NOMO-1 (cell line): ENCODE results near the gene LTB.

Experiments used
- DNase-seq, 2 experiments: peaks; one replicate each; lab custom pipeline; 2025; ENCODE audit not compliant: unreplicated experiment in 2 of 2; lab: John Stamatoyannopoulos, UW

LTB gene

GRCh38 chr6:31556307-31556706 lies 25.9 kb downstream of the LTB start:
- DNase-seq, result no peak

DNA sequence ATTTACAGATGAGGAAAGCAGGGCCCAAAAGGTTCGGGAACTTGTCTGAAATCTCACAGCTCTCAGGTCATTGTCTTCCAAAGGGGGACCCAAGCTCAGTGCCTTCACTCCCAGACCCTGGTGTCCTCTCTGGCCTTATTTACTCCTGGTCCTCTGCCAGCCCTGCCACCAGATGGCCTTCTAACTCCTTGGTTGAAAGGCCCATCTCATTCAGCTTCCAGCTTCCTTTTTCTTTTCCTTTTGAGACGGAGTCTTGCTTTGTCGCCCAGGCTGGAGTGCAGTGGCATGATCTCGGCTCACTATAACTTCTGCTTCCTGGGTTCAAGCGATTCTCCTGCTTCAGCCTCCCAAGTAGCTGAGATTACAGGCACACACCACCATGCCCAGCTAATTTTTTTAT lies 30.9 kb downstream of the LTB start:
- DNase-seq, result peak; percentile 74 to 86

- DNase-seq, result no peak
These were observed 33.7 kb downstream of the LTB start for GRCh38 chr6:31548544-31548873.

- DNase-seq, result peak in 1 of 2 experiments; percentile 32
These were observed 34.3 kb downstream of the LTB start for GRCh38 chr6:31547727-31548543.

DNA sequence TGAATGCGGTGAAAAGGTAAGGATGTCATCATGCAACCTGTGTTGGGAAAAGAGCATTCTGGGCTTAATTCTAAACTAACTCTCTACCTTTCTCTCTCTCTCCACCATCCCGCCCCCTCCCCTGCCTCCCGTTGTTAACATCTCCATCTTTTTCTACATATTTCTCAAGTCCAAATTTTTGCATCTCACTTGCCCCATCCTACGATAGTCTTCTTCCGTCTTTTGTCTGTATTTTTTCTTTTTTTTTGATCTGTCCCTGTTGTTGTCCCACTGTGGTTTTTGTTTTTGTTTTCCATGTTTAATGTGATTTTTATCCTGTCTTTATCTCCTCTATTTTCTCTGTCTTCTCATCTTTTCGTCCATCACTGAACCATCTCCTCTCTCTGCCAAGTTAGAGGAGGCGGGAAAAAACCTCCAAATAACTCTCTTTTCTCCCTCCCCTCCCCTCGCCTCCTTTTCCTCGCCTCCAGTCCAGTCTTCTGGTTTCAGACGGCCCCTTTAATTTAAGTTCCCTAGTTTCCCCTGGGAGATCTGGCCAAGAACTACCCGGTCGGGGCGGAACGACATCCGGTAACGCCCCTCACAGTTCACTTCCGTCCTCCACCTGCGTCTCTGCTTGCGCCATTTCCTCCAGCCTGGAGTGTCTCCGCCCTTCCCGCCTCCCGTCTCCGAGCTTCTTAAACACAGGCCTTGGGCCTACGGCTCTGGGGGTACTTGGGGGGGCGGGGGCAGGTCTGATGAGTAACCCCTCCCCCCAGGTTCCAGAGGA lies 35.1 kb downstream of the LTB start, which contains the start of gene NFKBIL1:
Gene NFKBIL1, plus strand, starts transcription at position 651 of the 769 bp plus-strand sequence. Its CDS starts 87 bp downstream, at position 738.
- DNase-seq, result peak; percentile 97 to 98

DNA sequence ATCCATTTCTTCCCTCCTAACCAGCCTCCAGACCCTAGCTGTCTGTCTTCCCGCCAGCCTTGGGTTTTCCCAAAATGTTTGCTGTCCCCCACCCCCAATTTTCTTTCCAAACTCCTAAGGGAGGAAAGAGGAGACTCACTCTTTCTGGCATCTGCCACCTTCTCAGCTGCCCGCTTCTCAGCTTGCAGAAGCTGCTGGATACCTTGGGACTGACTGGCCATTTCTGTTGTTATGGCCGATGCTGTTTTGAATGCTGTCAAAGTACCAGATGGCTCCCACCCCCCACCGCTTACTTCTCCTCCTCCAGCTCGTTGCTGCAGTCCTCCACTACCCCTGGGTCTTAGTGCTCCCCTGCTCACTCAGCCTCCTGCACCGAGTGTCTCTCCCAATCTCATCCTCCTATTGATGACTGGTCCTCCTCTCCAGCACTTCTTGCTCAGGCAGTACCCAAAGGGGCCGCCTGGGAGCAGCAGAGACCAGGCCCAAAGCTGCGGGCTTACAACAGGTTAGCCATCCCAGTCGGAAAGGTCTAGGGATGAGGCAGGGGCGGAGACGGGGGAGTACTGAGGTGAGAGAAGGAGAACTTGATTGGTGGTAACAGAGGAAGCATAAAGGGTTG lies 35.8 kb downstream of the LTB start, which contains the start of gene ATP6V1G2:
Gene ATP6V1G2, minus strand, starts transcription at position 270 of the 619 bp plus-strand sequence. Its CDS starts 49 bp downstream, at position 221.
- DNase-seq, result peak; percentile 78 to 83

DNA sequence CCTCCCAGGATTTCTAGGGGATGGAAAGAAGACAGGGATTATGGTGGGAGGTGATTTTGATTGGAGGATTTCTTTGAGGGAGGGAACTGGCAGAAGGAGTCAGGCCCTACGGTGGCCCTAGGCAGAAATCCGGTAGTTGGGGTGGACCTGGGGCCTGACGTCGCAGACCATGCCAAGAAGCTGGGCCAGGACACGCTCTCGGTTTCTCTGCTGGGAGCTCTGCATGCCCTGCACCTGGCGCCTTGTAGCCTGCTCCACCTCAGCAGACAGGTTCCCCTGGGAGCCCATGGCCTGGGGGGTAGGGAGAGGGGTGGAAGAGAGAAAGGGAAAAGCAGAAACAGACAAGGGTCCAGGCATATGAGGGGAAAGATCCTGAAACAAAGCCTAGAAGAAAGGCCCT lies 36.9 kb downstream of the LTB start:
- DNase-seq, result no peak

DNA sequence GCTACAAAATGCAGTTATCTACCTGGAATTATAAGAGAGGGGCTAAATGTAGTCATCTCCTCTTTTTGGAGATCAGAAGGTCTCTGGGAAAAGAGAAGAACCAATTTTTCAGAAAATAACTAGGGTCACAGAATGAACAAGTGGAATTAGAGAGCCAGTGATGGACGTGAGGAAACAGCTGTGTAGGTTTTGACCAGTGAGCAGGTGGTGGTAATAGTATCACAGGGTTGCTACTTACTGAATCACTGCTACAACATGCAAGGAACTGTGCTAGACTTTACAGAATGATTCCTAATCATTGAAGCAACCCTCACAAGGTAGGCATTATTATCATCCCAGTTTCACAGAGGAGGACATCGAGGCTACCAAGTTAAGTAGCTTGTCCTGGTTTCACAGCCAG lies 37.5 kb downstream of the LTB start:
- DNase-seq, result no peak

DNA sequence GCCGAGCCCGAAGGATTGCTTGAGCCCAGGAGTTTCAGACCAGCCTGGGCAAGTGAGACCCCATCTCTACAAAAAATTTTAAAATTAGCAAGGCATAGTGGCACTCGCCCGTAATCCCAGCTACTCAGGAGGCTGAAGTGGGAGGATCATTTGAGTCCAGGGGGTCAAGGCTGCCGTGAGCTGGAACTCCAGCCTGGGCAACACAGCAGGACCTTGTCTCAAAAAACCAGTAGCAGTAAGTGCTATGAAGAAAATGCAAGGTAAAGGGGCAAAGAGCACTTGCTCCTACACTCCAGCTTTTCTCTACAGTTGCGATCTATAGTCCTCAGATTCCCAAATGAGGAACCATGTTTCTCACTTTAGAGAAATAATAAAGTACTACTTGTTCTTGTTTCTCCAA lies 38.6 kb downstream of the LTB start:
- no peak for DNase-seq

GRCh38 chr6:31541658-31542521 lies 40.3 kb downstream of the LTB start, which contains the start of gene DDX39B:
Gene DDX39B, minus strand, starts transcription at chr6:31542003. Its CDS starts 1,471 bp downstream, at chr6:31540532.
- DNase-seq, result peak; percentile 91 to 97

DNA sequence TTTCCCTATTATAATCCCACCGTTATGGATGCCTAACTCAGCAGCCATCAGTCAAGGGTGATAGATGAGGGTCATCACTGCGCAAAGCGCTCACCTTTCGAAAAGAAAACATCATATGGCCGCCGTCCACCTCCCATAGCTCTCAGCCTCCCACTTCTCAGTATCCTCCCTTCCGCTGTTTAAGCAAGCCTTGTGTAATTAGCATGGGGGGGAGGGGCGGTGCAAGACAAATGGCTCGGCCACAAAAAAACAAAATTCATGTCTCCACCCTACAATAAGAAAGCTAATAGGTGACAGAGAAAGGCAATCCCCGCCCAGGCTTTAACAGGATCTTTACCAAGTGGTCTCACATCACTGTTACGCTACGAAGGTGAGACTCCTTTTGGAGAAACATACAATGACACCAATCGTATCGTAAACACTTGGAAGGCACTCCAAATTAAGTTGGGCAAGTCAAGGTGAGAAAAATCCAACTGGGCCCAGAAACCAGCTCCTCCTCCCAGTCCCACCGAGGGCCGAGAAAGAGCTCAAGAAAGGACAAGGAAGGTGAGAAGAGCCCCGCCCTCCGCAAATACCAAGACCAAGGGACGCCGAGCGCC lies 41.1 kb downstream of the LTB start:
- DNase-seq, result peak; percentile 74 to 86

- no peak for DNase-seq
These were observed 41.6 kb downstream of the LTB start for GRCh38 chr6:31540640-31541039.

GRCh38 chr6:31538805-31539400 lies 43.3 kb downstream of the LTB start:
- no peak for DNase-seq

- no peak for DNase-seq
These were observed 46.5 kb downstream of the LTB start for GRCh38 chr6:31535538-31536324.

- DNase-seq, result no peak
These were observed 47.6 kb downstream of the LTB start for GRCh38 chr6:31534521-31535040.

GRCh38 chr6:31534011-31534410 lies 48.2 kb downstream of the LTB start:
- DNase-seq, result no peak

- DNase-seq, result no peak
These were observed 48.8 kb downstream of the LTB start for GRCh38 chr6:31533455-31533841.

DNA sequence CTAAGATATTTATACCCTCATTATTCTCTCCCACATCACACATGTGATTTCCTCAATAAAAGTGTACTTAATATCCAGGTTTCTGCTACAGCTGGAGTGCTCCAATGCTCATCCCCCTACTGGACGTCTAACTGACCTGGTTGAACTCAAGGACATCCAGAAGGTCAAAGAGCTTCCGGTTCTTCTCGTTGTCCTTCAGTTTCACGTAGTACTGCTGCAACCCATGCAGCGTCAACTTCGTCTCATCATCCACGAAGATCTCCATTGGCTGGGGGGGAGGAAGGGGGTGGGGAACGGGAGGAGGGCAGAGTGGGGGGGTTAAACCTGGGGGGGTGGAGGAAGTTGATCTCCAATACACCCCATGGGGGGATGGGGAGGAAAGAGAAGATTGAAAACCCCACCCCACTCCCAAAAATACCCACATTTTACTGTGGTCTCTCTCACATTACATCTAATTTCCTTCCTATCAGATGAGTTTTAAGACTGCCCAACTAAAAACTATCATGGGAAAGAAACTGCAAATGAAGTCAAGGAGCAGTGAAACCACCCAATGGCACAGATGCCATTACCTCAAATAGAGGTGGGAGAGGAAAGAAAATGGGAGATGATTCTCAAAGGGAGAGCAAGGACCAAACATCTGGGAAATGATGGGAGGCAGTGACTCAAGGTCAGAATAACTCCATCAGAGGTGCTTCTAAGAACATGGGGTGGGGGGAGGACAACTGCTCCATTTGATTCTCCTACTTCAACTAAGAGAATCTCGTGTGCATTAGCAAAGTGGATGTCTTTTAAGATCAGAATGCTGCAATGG lies 49.4 kb downstream of the LTB start:
- no peak for DNase-seq
